HG03520 (cell line): Measurements from ENCODE around the gene LTBP4.
"Not testable (repeated sequence)": the region's sequence is repeated elsewhere in the genome, so short reads cannot be mapped to it uniquely, and the experiment has no call there.

Experiments
- ATAC-seq: cut with Tn5 transposase; IDR thresholded peaks from one replicate; pipeline ENCODE4 v1.9.1; 2021; ENCODE audit warnings: mild to moderate bottlenecking, moderate library complexity; ENCODE audit not compliant: unreplicated experiment

The LTBP4 gene

DNA sequence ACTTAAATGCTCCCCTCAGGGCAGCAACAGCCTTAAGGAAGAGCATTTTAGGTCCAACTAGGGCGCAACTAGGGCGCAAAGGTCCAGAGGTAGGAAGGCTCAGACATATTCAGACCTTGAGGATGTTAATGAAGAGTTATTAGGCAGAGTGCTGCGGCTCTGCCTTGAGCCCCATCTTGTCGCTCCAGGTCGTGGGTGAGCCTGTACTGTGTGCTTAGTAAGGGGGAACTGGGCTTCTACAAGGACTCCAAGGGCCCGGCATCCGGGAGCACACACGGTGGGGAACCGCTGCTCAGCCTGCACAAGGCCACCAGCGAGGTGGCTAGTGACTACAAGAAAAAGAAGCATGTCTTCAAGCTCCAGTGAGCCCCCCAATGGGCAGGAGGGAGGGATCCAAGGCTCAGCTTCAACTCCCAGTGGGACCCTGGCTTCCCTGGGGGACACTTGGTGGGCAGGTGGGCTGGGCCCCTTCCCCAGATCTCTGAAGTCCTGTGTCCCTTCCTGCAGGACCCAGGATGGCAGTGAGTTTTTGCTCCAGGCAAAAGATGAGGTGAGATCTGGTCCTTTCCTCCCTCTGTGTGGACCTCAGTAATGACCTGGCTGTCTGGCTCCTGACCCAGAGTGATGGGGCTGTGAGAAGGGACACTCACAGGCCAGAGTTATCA lies 29.2 kb upstream of the LTBP4 start:
- no peak for ATAC-seq

DNA sequence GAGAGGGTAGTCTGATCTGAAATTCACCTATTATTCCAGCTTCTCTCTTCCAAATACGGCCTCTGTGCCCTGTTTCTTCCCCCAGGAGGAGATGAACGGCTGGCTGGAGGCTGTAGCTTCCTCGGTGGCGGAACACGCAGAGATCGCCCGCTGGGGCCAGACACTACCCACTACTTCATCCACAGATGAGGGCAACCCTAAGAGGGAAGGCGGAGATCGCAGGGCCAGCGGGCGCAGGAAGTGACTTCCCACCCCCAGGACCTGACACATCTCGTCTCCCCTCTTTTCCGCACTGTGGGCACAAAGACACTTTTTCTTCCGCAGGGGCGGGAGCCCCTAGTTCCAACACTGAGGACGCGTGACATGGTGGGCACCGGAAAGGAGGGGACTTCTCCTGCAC lies 25.8 kb upstream of the LTBP4 start:
- no peak for ATAC-seq

DNA sequence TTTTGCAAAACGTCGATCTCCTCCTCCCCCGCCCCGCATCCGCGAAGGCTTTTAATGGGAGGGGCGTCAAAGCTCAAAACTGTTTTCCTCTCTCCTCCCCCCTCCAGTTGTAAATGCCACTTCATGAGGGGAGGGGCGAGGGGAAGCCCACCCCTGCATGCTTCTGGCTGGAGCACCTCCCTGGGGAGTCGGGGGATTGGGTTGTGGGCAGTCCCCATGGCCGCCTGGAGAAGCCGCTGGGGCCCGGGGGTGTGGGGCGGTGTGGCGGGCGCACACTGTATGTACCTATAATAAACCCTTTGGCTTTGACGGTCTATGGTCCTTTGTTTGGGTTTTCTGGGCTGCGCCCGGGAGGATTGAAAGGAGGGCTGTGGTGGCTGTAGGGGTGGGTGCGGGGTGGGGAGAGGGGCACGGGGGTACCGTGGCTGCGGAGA lies 25.0 kb upstream of the LTBP4 start:
- peak; percentile 3 for ATAC-seq

DNA sequence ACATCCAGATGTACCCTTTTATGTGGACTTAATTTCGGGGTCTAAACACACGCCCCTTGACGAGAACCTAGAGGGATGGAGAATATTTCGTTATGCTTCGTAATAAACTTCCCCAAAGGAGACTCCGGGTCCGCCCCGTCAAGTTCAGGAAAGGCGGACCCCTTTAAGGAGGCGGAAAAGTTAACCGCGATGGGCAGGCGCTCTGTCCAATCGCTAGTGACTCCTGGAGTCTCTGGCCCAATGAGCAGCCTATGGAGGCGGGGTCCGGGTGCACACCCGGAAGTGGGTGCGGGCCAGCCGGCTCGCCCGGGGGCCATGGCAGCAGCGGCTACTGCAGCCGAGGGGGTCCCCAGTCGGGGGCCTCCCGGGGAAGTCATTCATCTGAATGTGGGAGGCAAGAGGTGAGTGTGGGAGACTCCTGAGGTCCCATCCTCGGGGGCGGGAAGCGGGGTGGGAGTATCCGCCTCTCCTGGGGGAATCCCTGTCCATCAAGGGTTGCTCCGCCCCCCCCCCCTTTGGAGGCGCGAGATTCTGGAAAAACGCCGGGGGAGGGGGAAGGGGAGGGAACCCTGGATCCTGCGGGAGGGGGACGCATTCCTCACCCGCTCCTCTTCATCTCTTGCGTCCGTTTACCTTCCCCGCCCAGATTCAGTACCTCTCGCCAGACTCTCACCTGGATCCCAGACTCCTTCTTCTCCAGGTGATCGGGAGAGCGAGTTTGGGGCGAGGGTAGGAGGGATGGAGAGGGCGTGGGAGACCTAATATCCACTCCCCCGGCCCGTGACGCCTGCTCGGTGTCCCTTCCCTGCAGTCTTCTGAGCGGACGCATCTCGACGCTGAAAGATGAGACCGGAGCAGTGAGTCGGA lies 24.4 kb upstream of the LTBP4 start, which contains the start of gene SHKBP1:
Gene SHKBP1 (plus strand): TSS at position 289 of the 867 bp plus-strand sequence. CDS start 27 bp downstream, at position 316.
- ATAC-seq: peak; percentile 95

DNA sequence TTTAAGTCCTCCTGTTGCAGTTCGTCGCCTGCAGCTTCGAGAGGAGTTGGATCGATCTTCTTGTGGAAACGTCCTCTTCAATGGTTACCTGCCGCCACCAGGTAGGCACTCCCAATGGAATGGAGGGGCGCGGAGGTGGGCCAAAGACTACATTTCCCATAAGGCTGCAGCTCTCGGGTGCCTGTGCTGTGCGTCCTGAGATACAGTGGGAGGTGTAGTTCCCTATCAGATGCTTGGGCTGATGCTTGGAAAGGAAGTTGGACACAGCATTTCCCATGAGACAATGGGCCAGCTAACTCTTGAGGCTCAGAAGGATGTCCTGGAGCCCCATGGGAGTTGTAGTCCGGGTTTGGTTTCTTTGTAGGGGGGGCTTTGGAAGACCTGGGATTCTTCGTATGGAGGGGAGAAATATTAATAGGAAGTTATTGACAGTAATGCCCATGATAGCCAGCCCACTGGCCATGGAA lies 22.7 kb upstream of the LTBP4 start:
- ATAC-seq: no peak

DNA sequence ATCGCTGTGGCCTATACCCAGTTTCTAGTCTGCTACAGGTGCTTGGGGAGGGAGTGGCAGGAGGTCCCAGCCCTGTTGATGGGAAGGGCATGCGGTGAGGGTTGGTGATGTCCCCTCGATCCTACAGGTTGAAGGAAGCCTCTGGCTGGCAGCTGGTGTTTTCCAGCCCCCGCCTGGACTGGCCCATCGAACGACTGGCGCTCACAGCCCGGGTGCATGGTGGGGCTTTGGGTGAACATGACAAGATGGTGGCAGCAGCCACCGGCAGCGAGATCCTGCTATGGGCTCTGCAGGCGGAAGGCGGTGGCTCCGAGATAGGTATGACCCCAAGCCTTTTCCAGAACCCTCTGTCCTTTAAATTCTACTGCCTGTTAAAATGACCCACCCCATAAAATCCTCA lies 20.6 kb upstream of the LTBP4 start:
- no peak for ATAC-seq

DNA sequence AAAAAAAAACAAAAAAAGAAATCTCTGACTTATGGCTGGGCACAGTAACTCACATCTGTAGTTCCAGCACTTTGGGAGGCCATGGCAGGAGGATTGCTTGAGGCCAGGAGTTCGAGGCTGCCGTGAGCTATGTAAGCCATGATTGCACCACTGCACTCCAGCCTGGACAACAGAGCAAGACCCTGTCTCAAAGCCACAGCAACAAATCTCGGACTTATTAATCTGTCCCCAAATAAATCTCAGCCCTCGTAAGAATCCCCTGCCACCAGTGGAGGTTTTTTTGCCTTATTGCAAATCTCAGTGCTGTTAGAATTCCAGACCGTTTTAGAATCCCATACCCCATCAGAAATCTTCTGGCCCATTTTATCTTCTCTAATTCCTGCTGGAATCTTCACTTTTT lies 19.6 kb upstream of the LTBP4 start:
- ATAC-seq: no peak

DNA sequence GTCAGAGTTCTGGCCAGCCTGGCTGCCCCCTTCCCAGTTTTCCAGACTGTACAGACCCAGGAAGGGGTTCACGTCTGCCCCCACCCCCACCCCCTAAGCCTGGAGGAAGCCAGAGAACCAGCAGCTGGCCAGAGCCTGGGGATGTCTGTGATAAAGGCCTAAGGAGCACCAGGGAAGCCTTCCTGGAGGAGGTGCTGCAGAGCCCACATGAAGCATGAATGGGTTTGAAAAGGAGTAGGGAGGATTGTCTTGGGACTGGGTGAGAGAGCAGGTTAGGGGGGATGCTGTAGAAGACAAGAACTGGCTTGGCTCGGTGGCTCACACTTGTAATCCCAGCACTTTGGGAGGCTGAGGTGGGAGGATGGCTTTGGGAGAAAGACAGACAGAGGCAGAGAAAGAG lies 18.7 kb upstream of the LTBP4 start:
- no peak for ATAC-seq

DNA sequence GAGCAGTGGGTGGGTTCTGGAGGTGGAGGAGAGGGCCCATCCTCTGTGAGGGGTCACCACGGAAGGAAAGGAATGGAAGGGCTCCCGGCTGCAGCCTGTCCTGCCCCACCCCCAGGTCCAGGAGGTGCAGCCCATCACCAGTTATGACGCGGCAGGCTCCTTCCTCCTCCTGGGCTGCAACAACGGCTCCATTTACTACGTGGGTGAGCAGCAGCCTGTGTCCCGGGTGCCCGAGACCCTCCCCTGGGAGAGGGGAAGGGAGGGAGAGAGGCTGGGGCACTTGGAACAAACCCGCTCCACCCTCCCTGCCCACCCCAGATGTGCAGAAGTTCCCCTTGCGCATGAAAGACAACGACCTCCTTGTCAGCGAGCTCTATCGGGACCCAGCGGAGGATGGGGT lies 17.9 kb upstream of the LTBP4 start:
- ATAC-seq: no peak

DNA sequence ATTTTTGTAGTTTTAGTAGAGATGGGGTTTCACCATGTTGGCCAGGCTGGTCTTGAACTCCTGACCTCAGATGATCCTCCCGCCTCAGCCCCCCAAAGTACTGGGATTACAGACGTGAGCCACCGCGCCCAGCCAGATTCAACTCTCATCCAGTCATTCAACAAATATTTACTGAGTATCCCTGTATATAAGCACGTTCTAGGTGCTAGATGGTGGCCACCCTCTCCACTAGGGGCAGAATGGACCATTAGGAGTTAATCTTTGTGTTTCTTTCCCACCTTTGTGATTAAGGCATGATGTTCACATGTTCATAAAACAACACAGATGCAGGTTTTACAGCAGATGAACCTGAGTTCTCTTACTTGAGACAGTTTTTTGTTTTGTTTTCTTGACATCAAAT lies 17.2 kb upstream of the LTBP4 start:
- ATAC-seq: no peak

DNA sequence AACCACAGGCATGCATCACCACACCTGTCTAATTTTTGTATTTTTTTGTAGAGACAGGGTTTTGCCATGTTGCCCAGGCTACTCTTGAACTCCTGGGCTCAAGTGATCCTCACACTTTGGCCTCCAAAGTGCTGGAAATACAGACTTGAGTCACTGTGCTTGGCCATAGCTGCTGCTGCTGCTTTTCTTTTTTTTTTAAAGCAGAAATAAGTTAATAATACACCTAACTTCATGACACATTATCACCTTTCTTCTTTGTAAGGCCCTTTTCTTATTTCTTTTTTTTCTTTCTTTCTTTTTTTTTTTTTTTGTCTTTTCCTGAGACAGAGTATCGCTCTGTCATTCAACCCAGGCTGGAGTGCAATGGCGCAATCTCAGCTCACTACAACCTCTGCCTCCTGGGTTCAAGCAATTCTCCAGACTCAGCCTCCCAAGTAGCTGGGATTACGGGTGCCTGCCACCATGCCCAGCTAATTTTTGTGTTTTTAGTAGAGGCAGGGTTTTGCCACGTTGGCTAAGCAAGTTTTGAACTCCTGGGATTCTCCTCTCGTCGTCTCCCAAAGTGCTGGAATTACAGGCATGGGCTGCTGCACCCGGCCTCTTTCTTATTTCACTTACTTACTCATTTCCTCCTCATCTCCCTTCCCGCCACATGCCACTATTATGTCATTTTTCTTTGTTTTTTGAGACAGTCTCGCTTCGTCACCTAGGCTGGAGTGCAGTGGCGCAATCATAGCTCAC lies 15.8 kb upstream of the LTBP4 start:
- no peak for ATAC-seq

DNA sequence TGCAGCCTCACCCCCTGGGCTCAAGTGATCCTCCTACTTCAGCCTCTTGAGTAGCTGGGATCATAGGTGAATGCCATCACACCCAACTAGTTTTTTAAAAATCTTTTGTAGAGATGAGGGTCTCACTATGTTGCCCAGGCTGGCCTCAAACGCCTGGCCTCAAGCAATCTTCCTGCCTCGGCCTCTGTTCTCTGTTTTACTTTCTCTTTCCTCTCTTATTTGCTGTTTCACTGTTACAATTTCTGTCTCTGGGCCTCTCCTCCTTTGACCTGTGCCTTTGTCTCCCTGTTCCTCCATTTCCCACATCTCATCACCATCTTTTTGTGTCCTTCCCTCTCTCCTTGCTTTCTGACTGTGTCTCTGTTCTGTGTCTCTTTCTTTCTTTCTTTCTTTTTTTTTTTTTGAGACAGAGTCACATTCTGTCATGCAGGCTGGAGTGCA lies 15.2 kb upstream of the LTBP4 start:
- ATAC-seq: no peak

DNA sequence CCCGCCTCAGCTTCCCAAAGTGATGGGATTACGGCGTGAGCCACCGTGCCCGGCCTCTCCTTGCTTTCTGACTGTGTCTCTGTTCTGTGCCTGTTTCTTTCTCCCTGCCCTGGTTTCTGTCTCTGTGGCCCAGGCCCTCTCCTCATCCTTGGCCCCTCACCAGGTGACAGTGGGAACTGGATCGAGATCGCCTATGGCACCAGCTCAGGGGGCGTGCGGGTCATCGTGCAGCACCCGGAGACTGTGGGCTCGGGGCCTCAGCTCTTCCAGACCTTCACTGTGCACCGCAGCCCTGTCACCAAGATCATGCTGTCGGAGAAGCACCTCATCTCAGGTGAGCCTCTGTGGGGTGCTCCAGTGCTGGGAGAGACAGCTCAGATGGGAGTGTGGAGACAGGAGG lies 14.6 kb upstream of the LTBP4 start:
- ATAC-seq: no peak

DNA sequence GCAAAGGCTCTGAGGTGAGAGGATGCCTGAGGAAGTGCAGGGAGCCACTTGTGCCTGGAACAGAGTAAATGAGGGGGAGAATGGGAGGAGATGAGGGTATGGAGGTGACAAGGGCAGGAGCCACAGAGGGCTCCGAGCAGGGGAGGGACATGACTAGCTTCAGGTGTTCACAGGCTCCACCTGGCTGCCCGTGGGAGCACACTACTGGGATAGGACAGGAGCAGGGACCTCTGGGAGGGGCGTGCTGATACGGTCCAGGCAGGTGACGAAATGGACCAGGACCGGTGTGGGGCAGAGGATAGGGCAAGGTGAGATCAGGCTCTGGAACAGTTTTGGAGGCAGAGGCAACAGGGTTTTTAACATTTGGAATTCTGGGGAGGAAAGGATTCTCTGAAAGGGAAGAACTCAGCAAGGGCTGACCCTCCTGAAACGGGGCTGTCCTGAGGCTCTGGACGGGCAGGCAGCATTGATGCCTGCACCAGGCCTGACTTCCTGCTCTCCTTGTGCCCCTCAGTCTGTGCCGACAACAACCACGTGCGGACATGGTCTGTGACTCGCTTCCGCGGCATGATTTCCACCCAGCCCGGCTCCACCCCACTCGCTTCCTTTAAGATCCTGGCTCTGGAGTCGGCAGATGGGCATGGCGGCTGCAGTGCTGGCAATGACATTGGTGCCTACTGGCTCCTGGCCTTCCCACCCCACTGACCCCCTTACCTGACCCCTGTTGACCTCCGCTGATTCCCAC lies 12.9 kb upstream of the LTBP4 start:
- ATAC-seq: no peak

DNA sequence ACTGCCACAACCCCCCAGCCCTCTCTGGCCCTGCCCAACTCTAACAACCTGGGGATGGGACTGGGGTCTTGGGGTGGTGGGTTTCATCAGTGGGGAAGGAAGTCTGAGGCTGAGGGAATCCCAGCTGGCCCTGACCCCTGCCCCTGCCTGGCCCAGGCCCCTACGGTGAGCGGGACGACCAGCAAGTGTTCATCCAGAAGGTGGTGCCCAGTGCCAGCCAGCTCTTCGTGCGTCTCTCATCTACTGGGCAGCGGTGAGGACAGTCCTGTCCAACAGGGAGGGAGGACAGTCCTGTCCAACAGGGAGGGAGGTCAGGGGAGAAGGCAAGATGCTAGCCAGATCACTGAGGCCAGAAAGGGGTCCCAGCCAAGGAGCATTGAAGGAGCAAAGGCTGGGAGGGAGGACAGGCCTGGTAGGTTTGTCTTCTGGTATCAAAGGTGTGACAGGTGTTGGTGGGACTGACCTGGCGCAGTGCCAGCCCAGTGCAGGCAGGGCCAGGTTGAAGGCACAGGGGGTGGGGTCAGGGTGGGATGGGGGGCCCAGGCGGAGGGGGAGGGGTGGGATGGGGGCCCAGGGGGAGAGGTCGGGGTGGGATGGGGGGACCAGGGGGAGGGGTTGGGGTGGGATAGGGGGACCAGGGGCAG lies 12.1 kb upstream of the LTBP4 start:
- no peak for ATAC-seq

DNA sequence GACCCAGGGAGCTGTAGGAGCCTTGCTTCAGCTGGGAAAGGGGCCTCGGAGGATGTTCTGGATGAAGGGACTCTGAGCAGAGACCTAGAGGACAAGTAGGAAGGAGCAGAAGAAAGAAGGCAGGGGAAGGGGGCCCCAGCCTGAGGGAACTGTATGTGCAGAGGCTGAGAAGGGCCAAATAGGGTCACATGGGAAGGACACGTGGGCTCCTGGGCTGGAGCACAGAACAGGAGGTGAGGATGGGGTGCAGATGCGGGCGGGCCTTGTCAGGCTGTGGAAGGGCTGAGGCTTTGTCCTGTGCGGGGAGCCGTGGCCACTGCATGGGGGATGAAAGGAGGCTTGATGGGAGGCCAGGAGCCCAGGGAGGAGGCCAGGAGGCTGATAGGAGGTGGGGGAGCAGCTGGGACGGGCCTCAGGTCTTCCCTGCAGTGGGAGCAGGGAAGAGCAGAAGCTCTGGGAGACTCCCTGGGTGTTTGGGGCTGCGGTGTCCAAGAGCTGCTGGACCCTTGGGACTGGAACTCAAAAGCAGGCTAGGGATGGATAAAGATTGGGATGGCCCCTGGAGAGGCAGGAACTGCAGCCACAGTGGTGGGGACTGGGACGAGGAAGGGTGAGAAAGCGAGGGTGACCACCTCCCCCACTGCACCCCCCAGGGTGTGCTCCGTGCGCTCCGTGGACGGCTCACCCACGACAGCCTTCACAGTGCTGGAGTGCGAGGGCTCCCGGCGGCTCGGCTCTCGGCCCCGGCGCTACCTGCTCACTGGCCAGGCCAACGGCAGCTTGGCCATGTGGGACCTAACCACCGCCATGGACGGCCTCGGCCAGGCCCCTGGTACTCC lies 11.4 kb upstream of the LTBP4 start:
- no peak for ATAC-seq

DNA sequence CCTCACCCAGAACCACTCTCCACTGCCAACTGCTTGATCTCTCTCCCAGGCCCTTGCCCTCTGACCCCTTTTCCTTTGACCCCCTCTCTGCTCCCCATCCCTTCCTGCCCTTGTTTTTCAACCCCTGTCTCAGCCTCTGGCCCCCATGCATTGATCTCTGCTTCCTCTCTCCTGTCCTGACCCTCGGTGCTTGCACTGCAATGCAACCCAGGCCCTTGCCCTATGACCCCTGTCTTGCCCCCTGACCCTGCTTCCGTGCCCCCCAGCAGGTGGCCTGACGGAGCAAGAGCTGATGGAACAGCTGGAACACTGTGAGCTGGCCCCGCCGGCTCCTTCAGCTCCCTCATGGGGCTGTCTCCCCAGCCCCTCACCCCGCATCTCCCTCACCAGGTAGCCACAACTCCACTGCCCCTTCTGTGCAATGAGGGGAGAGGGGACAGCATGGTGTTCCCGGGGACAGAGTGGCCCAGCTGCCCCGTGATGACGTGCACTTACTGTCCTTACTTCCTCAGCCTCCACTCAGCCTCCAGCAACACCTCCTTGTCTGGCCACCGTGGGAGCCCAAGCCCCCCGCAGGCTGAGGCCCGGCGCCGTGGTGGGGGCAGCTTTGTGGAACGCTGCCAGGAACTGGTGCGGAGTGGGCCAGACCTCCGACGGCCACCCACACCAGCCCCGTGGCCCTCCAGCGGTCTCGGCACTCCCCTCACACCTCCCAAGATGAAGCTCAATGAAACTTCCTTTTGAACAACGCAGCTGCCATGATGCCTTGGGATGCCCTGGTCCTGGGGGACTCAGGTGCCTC lies 10.5 kb upstream of the LTBP4 start:
- no peak for ATAC-seq

DNA sequence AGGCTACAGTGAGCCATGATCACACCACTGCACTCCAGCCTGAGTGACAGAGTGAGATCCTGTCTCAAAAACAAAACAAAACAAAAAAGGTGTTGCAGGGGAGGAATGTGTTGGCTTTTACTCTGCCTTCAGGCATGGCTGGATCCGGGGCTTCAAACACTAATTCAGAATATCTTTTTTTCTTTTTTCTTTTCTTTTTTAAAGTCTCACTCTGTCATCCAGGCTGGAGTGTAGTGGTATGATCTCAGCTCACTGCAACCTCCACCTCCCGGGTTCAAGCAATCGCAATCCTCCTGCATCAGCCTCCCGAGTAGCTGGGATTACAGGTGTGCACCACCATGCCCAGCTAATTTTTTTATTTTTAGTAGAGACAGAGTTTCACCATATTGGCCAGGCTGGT lies 9.4 kb upstream of the LTBP4 start:
- not testable (repeated sequence) for ATAC-seq

DNA sequence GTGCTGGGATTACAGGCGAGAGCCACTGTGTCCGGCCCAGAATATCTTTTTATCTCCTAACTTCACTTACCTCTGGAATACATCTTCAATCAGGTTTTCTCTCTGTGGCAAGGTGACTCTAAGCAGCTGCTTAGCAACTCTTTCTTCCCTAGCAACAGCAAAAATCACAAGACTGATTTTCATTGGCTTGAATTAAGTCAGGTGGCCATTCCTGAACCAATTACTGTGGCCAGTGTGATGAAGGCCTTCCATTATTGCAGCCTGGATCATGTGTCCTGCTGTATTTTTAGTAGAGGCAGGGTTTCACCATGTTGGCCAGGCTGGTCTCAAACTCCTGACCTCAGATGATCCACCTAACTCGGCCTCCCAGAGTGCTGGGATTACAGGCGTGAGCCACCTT lies 9.0 kb upstream of the LTBP4 start:
- no peak for ATAC-seq
